Left colon (tissue), 2 donors: ENCODE data around the gene EXOC8. TPM values are rescaled to one million over a fixed set of nuclear protein-coding genes. Genes with fewer than 3 reads are reported as not detected.

Experiments used
- total RNA-seq, 2 donors: library from RNA; stranded (reverse); fragmentation: NEBNext Ultra II Directional; extraction: Animal tissue kit (Norgen Biotek cat#: 25700); gene quantifications; one replicate each; pipeline ENCODE4 v1.2.1, GENCODE V29; 2021
- donor health status: DM: no; HTN: no; CAD: no.
- donor health status: DM: yes; HTN: yes; CAD: no.

Gene EXOC8
- total RNA-seq, 2 donors from 2014 or later, result 12.2 to 14.1 TPM

Other genes starting within 250 kb of the EXOC8 start
- gene TRIM67, start 175.8 kb downstream of the EXOC8 start, total RNA-seq, result under 1 TPM in 1 of 2 donors, not detected in 1; 0.03 TPM
- 10 to 100 TPM; 30.4 to 30.6 TPM for gene GNPAT, start 96.6 kb downstream of the EXOC8 start, total RNA-seq
- 1 to 10 TPM; 7.2 to 9.4 TPM for gene SPRTN, start 441 bp upstream of the EXOC8 start, total RNA-seq
- 10 to 100 TPM; 40.6 to 63.1 TPM for gene EGLN1, start 84.4 kb upstream of the EXOC8 start, total RNA-seq
- gene TSNAX, start 190.8 kb upstream of the EXOC8 start, total RNA-seq, result 10 to 100 TPM; 30.7 to 34.3 TPM